ENCODE results near the gene RAPGEF2. TPM values are rescaled to one million over a fixed set of nuclear protein-coding genes. Genes with fewer than 3 reads are reported as not detected.

The RAPGEF2 gene
- total RNA-seq, 1 experiment from 2014 or later = 37.1 TPM

DNA sequence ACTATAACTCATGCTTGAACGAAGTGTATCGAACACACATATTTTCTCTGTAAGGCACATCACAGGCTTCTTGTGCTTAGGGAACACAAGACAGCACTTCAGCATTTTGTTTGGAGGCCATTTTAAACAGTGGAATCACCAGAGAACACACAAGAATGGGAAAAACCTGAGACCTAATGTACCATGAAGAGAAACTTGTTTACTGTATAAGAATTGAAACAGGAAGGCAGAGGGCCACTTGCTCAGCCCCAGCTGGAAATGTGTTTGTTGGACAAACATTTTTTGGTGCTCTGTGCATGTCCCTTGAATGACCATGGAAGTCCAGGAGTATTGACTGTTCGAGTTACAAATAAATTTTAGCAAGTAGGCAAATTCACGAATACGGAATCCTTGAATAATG is 47.5 kb downstream of the RAPGEF2 start:
- H2BK5ac ChIP-seq (ENCODE audit: insufficient read length, low read length) = no peak overlapping the region
- no peaks in the 10 kb centered on the region for H3K27me3 Mint-ChIP-seq (ENCODE audit: low read depth)
- no peak overlapping the region for H3T11ph ChIP-seq (ENCODE audit: low read length)
- no CpG with 5 or more reads among the region's 5 CpGs for WGBS (ENCODE audit: extremely low coverage, insufficient read length, low lambda C conversion rate)
- no peak overlapping the region for H4K91ac ChIP-seq (ENCODE audit: insufficient read length, low read depth, low read length)
- H3K23ac ChIP-seq (ENCODE audit: insufficient read length, low read depth, low read length) = no peak overlapping the region
- H4K20me1 ChIP-seq (ENCODE audit: control insufficient read depth, insufficient read depth, insufficient read length) = no peaks in the 10 kb centered on the region
- no peak overlapping the region for H3K4me3 Mint-ChIP-seq
- no peak overlapping the region for H2AFZ ChIP-seq (ENCODE audit: low read length)
- peak overlapping the region; percentile 39 for H3K27ac ChIP-seq (ENCODE audit: insufficient read length, low read depth, low read length)
- H2BK15ac ChIP-seq (ENCODE audit: low read depth, low read length) = no peak overlapping the region
- H2BK20ac ChIP-seq (ENCODE audit: low read depth, low read length, poor library complexity, severe bottlenecking) = no peak overlapping the region
- H2BK120ac ChIP-seq (ENCODE audit: low read depth, low read length, poor library complexity, severe bottlenecking) = no peak overlapping the region
- no peak overlapping the region for H2BK12ac ChIP-seq (ENCODE audit: insufficient read length, low read depth, low read length)
- H3K4ac ChIP-seq (ENCODE audit: low read depth, low read length) = no peak overlapping the region
- no peaks in the 10 kb centered on the region for H3K27me3 ChIP-seq (ENCODE audit: insufficient read depth, low read length)
- H3K4me1 Mint-ChIP-seq = peaks cover 23 to 49% of the 10 kb centered on the region in 2 experiments
- no peak overlapping the region for H3K14ac ChIP-seq (ENCODE audit: insufficient read depth, low read length)
- TF ChIP-seq, protein P1, sequence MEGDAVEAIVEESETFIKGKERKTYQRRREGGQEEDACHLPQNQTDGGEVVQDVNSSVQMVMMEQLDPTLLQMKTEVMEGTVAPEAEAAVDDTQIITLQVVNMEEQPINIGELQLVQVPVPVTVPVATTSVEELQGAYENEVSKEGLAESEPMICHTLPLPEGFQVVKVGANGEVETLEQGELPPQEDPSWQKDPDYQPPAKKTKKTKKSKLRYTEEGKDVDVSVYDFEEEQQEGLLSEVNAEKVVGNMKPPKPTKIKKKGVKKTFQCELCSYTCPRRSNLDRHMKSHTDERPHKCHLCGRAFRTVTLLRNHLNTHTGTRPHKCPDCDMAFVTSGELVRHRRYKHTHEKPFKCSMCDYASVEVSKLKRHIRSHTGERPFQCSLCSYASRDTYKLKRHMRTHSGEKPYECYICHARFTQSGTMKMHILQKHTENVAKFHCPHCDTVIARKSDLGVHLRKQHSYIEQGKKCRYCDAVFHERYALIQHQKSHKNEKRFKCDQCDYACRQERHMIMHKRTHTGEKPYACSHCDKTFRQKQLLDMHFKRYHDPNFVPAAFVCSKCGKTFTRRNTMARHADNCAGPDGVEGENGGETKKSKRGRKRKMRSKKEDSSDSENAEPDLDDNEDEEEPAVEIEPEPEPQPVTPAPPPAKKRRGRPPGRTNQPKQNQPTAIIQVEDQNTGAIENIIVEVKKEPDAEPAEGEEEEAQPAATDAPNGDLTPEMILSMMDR (conservative IDR thresholded peaks at IDR 0.05) = no peak
- no peaks in the 10 kb centered on the region for H3K79me1 ChIP-seq (ENCODE audit: insufficient read depth, low read depth, low read length, poor library complexity, severe bottlenecking)
- H3K79me2 ChIP-seq (ENCODE audit: insufficient read depth, low read length) = peaks cover 8% of the 10 kb centered on the region; the same call in 1 of the 2 replicates
- H3K9me3 ChIP-seq (ENCODE audit: control insufficient read depth, low read depth, low read length) = no peaks in the 10 kb centered on the region
- no peak for DNase-seq
- no peak overlapping the region for H3K9ac ChIP-seq (ENCODE audit: extremely low read depth, insufficient read length, low read length)
- H3K36me3 Mint-ChIP-seq (ENCODE audit: insufficient read depth in 1 of 3, low read depth in 3 of 3) = no peaks in the 10 kb centered on the region
- H2AK5ac ChIP-seq (ENCODE audit: insufficient read length, low read length) = no peak overlapping the region
- H3K4me1 ChIP-seq (ENCODE audit: insufficient read depth, low read length) = peaks cover 6% of the 10 kb centered on the region; the same call in 1 of the 2 replicates
- no peak overlapping the region for H3K56ac ChIP-seq (ENCODE audit: insufficient read length, low read depth, low read length)
- peak overlapping the region; percentile 88 to 93 (median 92); a peak in 6 of 7 replicates for H3K27ac Mint-ChIP-seq
- no peak overlapping the region for H3K18ac ChIP-seq (ENCODE audit: insufficient read length, low read depth, low read length)
- H3K9me3 Mint-ChIP-seq = no peaks in the 10 kb centered on the region
- H3K4me2 ChIP-seq (ENCODE audit: insufficient read depth, insufficient read length, low read length) = no peak overlapping the region
- no peak overlapping the region for H4K8ac ChIP-seq (replicated peaks; ENCODE audit: insufficient read length, low read depth, low read length)
- no peaks in the 10 kb centered on the region for H3K23me2 ChIP-seq (ENCODE audit: insufficient read length, low read depth, low read length, poor library complexity, severe bottlenecking)
- H4K5ac ChIP-seq (ENCODE audit: insufficient read length, low read depth, low read length) = no peak overlapping the region
